Measurements from ENCODE around the gene HSPB7.

Gene HSPB7

GRCh38 chr1:15997076-15997585 lies 20.7 kb downstream of the HSPB7 start:
- ChIA-PET CTCF (interaction anchor here (1.0 kb wide), 1 partner anchor 182 kb away, joined by 3 read pairs; no protein-coding TSS in a partner anchor), POLR2A (ENCODE audit: low non-redundant PET) (no interaction called here)
- DNase-seq (ENCODE audit: low spot score): no peak
- no peak overlapping the region for H3K27ac ChIP-seq
- TF ChIP-seq CTCF (conservative IDR thresholded peaks at IDR 0.05; ENCODE audit: low read depth): no peak

- ChIA-PET POLR2A (ENCODE audit: low non-redundant PET) (no interaction called here), CTCF (interaction anchor here (0.5 to 1.0 kb wide), 11 partner anchors 9 to 265 kb away, joined by 3 to 8 read pairs (median 4); no protein-coding TSS in a partner anchor)
- no peak overlapping the region for H3K27ac ChIP-seq
- DNase-seq (ENCODE audit: low spot score): peak; percentile 57
- peak; percentile 80 for TF ChIP-seq CTCF (conservative IDR thresholded peaks at IDR 0.05; ENCODE audit: low read depth)
Measured at GRCh38 chr1:15994590-15995351, 23.1 kb downstream of the HSPB7 start.

GRCh38 chr1:15994081-15994480 lies 23.8 kb downstream of the HSPB7 start:
- ChIA-PET CTCF (interaction anchor here (0.5 to 1.0 kb wide), 6 partner anchors 8 to 264 kb away, joined by 3 to 6 read pairs (median 5); no protein-coding TSS in a partner anchor), POLR2A (ENCODE audit: low non-redundant PET) (no interaction called here)
- H3K27ac ChIP-seq: no peak overlapping the region
- TF ChIP-seq CTCF (conservative IDR thresholded peaks at IDR 0.05; ENCODE audit: low read depth): no peak
- DNase-seq (ENCODE audit: low spot score): no peak

GRCh38 chr1:15993666-15994065 lies 24.2 kb downstream of the HSPB7 start:
- TF ChIP-seq CTCF (conservative IDR thresholded peaks at IDR 0.05; ENCODE audit: low read depth): no peak
- ChIA-PET CTCF (interaction anchor here (0.7 to 1.0 kb wide), 3 partner anchors 8 to 78 kb away, joined by 3 to 5 read pairs (median 3); no protein-coding TSS in a partner anchor), POLR2A (ENCODE audit: low non-redundant PET) (no interaction called here)
- no peak overlapping the region for H3K27ac ChIP-seq
- DNase-seq (ENCODE audit: low spot score): no peak

- no peak overlapping the region for H3K27ac ChIP-seq
- TF ChIP-seq CTCF (conservative IDR thresholded peaks at IDR 0.05; ENCODE audit: low read depth): no peak
- no peak for DNase-seq (ENCODE audit: low spot score)
- ChIA-PET CTCF (interaction anchor here (0.6 to 0.9 kb wide), 3 partner anchors 8 to 120 kb away, joined by 3 read pairs; no protein-coding TSS in a partner anchor), POLR2A (ENCODE audit: low non-redundant PET) (no interaction called here)
Measured at GRCh38 chr1:15992582-15993500, 25.0 kb downstream of the HSPB7 start.

- POLR2A ChIA-PET (ENCODE audit: low non-redundant PET): no interaction called here
- no peak for DNase-seq (ENCODE audit: low spot score)
- H3K27ac ChIP-seq: no peak overlapping the region
- CTCF ChIA-PET: no interaction called here
- TF ChIP-seq CTCF (conservative IDR thresholded peaks at IDR 0.05; ENCODE audit: low read depth): no peak
Measured at GRCh38 chr1:15992187-15992553, 25.7 kb downstream of the HSPB7 start.

Data from RWPE1 (cell line).